ENCODE data around the gene SAMD4B.
"Not testable (repeated sequence)": the region's sequence is repeated elsewhere in the genome, so short reads cannot be mapped to it uniquely, and the experiment has no call there.

Gene SAMD4B

GRCh38 chr19:39355253-39355652 lies 13.0 kb downstream of the SAMD4B start:
- no peak overlapping the region for H3K4me3 ChIP-seq (ENCODE audit: low read length)
- no peak for DNase-seq (ENCODE audit: low read depth, low spot score)

- H3K4me3 ChIP-seq (ENCODE audit: low read length), result no peak overlapping the region
- no peak for DNase-seq (ENCODE audit: low read depth, low spot score)
Observed at GRCh38 chr19:39356073-39356472, 13.9 kb downstream of the SAMD4B start.

GRCh38 chr19:39356647-39357046 lies 14.4 kb downstream of the SAMD4B start:
- DNase-seq (ENCODE audit: low read depth, low spot score), result no peak
- no peak overlapping the region for H3K4me3 ChIP-seq (ENCODE audit: low read length)

GRCh38 chr19:39359026-39359425 lies 16.8 kb downstream of the SAMD4B start:
- DNase-seq (ENCODE audit: low read depth, low spot score), result no peak
- no peak overlapping the region for H3K4me3 ChIP-seq (ENCODE audit: low read length)

GRCh38 chr19:39360599-39360998 lies 18.4 kb downstream of the SAMD4B start:
- no peak overlapping the region for H3K4me3 ChIP-seq (ENCODE audit: low read length)
- no peak for DNase-seq (ENCODE audit: low read depth, low spot score)

GRCh38 chr19:39362682-39363657 lies 20.7 kb downstream of the SAMD4B start:
- H3K4me3 ChIP-seq (ENCODE audit: low read length), result no peak overlapping the region
- DNase-seq (ENCODE audit: low read depth, low spot score), result no peak

GRCh38 chr19:39363901-39364457 lies 21.8 kb downstream of the SAMD4B start:
- DNase-seq (ENCODE audit: low read depth, low spot score), result no peak
- no peak overlapping the region for H3K4me3 ChIP-seq (ENCODE audit: low read length)

- no peak for DNase-seq (ENCODE audit: low read depth, low spot score)
- no peak overlapping the region for H3K4me3 ChIP-seq (ENCODE audit: low read length)
Observed at GRCh38 chr19:39365531-39365930, 23.3 kb downstream of the SAMD4B start.

GRCh38 chr19:39369200-39369599 lies 27.0 kb downstream of the SAMD4B start:
- no peak overlapping the region for H3K4me3 ChIP-seq (ENCODE audit: low read length)
- DNase-seq (ENCODE audit: low read depth, low spot score), result no peak

- DNase-seq (ENCODE audit: low read depth, low spot score), result no peak
- no peak overlapping the region for H3K4me3 ChIP-seq (ENCODE audit: low read length)
Observed at GRCh38 chr19:39370735-39371134, 28.5 kb downstream of the SAMD4B start.

- no peak overlapping the region for H3K4me3 ChIP-seq (ENCODE audit: low read length)
- no peak for DNase-seq (ENCODE audit: low read depth, low spot score)
Observed at GRCh38 chr19:39372047-39372802, 30.0 kb downstream of the SAMD4B start.

GRCh38 chr19:39372941-39373340 lies 30.7 kb downstream of the SAMD4B start:
- H3K4me3 ChIP-seq (ENCODE audit: low read length), result no peak overlapping the region
- no peak for DNase-seq (ENCODE audit: low read depth, low spot score)

- no peak overlapping the region for H3K4me3 ChIP-seq (ENCODE audit: low read length)
- no peak for DNase-seq (ENCODE audit: low read depth, low spot score)
Observed at GRCh38 chr19:39375929-39376328, 33.7 kb downstream of the SAMD4B start.

GRCh38 chr19:39377373-39378362 lies 35.4 kb downstream of the SAMD4B start:
- no peak overlapping the region for H3K4me3 ChIP-seq (ENCODE audit: low read length)
- DNase-seq (ENCODE audit: low read depth, low spot score), result no peak

- not testable (repeated sequence) for DNase-seq (ENCODE audit: low read depth, low spot score); H3K4me3 ChIP-seq (ENCODE audit: low read length)
Observed at GRCh38 chr19:39379366-39379765, 37.1 kb downstream of the SAMD4B start.

GRCh38 chr19:39379865-39380396 lies 37.7 kb downstream of the SAMD4B start:
- DNase-seq (ENCODE audit: low read depth, low spot score), result no peak

GRCh38 chr19:39380521-39381502 lies 38.6 kb downstream of the SAMD4B start:
- no peak for DNase-seq (ENCODE audit: low read depth, low spot score)
- no peak overlapping the region for H3K4me3 ChIP-seq (ENCODE audit: low read length)

More at GRCh38 chr19:39379865-39380396, 37.7 kb downstream of the SAMD4B start:
- no peak overlapping the region for H3K4me3 ChIP-seq (ENCODE audit: low read length)
